Natural killer cell (primary cell): ENCODE data around the gene LEMD2. TPM values are rescaled to one million over a fixed set of nuclear protein-coding genes. Genes with fewer than 3 reads are reported as not detected.

Experiments used
- ATAC-seq, 3 donors: fragments of 150-1000 bp in 2 of 3; fragments of 200-7000 bp in 1 of 3; cut with Tn5 transposase; 1 replicate in 1 of 3; 2 replicates in 2 of 3; pipeline ENCODE4 v1.10.0; 2021; ENCODE audit warnings: mild to moderate bottlenecking in 2 of 3, moderate library complexity in 2 of 3
- DNase-seq, 2 donors: peaks; one replicate each; pipeline versions ENCODE4 v3.0.0 to v3.0.0-alpha.2; 2013 to 2021; ENCODE audit warnings: mixed read lengths in 1 of 2
- H3K27ac ChIP-seq: one replicate; pipeline ENCODE4 v1.5.1; 2013; ENCODE audit warnings: mild to moderate bottlenecking, low read length
- H3K27me3 ChIP-seq: one replicate; pipeline ENCODE4 v1.6.1; 2013; ENCODE audit warnings: low read length; ENCODE audit not compliant: control insufficient read depth, insufficient read depth
- H3K36me3 ChIP-seq: one replicate; pipeline ENCODE4 v1.6.1; 2013; ENCODE audit warnings: low read length; ENCODE audit not compliant: control insufficient read depth, insufficient read depth
- H3K4me1 ChIP-seq: one replicate; pipeline ENCODE4 v1.6.1; 2013; ENCODE audit warnings: low read length; ENCODE audit not compliant: control insufficient read depth, insufficient read depth
- H3K4me3 ChIP-seq: one replicate; pipeline ENCODE4 v1.5.1; 2013; ENCODE audit warnings: low read length
- H3K9me3 ChIP-seq: one replicate; pipeline ENCODE4 v1.6.1; 2013; ENCODE audit warnings: low read length; ENCODE audit not compliant: control insufficient read depth, insufficient read depth
- H3K27ac Mint-ChIP-seq, 2 donors: one replicate each; pipeline ENCODE4 v1.8.0; 2022; ENCODE audit warnings: mild to moderate bottlenecking in 2 of 2, mixed read lengths in 2 of 2, moderate library complexity in 1 of 2
- H3K27me3 Mint-ChIP-seq, 2 donors: one replicate each; pipeline ENCODE4 v1.8.0; 2022; ENCODE audit warnings: low read depth in 2 of 2, mixed read lengths in 2 of 2
- H3K36me3 Mint-ChIP-seq: one replicate; pipeline ENCODE4 v1.8.0; 2022; ENCODE audit warnings: mixed read lengths
- H3K4me1 Mint-ChIP-seq, 2 donors: one replicate each; pipeline ENCODE4 v1.8.0; 2022; ENCODE audit warnings: mixed read lengths in 2 of 2
- H3K4me3 Mint-ChIP-seq: one replicate; pipeline ENCODE4 v1.8.0; 2022; ENCODE audit warnings: mild to moderate bottlenecking, moderate library complexity, mixed read lengths
- H3K9me3 Mint-ChIP-seq, 2 donors: one replicate each; pipeline ENCODE4 v1.8.0; 2022; ENCODE audit warnings: mixed read lengths in 2 of 2
- CTCF ChIP-seq: fragments of 200-600 bp; IDR thresholded peaks from one replicate; pipeline ENCODE4 v1.8.0; 2022; ENCODE audit warnings: antibody characterized with exemption
- WGBS: methylation state at CpG from one replicate; pipeline ENCODE4 v1.1.7; 2013; ENCODE audit warnings: missing lambda C conversion rate; ENCODE audit not compliant: insufficient coverage; 5-methylcytosine and 5-hydroxymethylcytosine counted together
- intact Hi-C: fragments of 100-400 bp; cut with micrococcal nuclease; formaldehyde crosslinking; loops from one replicate; pipeline ENCODE4 v1.14.2; 2022
- total RNA-seq, 4 donors: library from RNA; stranded (reverse); fragments of 120-200 nt in 1 of 4; gene quantifications; one replicate each; pipeline versions ENCODE4 v1.2.3 to v1.2.4, GENCODE V29; 2013 to 2022

Gene LEMD2
- total RNA-seq, 3 donors from 2014 or later (not counting 1 experiment from before 2014, with no cell fraction given) = 109 to 133 (median 121) TPM

GRCh38 chr6:33830635-33831240, 41.8 kb upstream of the LEMD2 start:
- Mint-ChIP-seq H3K36me3 (no peaks in the 10 kb centered on the region), H3K9me3 (no peaks in the 10 kb centered on the region), H3K27ac (no peak overlapping the region), H3K27me3 (peaks cover 31 to 41% of the 10 kb centered on the region in 2 donors), H3K4me1 (no peaks in the 10 kb centered on the region), H3K4me3 (no peak overlapping the region)
- no peaks in the 10 kb centered on the region for H3K4me1 ChIP-seq
- no peak overlapping the region for H3K4me3 ChIP-seq
- DNase-seq = no peak
- ATAC-seq = no peak
- H3K9me3 ChIP-seq = no peaks in the 10 kb centered on the region
- no peaks in the 10 kb centered on the region for H3K27me3 ChIP-seq
- WGBS = 78% methylated on average over 20 of the region's 21 CpGs
- H3K36me3 ChIP-seq = no peaks in the 10 kb centered on the region
- H3K27ac ChIP-seq = no peak overlapping the region
- intact Hi-C loops = no loop called here
- TF ChIP-seq CTCF = no peak

GRCh38 chr6:33828764-33829731, 40.1 kb upstream of the LEMD2 start:
- TF ChIP-seq CTCF = no peak
- DNase-seq (no peak), ATAC-seq (no peak)
- no peaks in the 10 kb centered on the region for H3K27me3 ChIP-seq
- H3K9me3 Mint-ChIP-seq = no peaks in the 10 kb centered on the region
- H3K27ac ChIP-seq = no peak overlapping the region
- no peak overlapping the region for H3K4me3 ChIP-seq
- no peaks in the 10 kb centered on the region for H3K36me3 Mint-ChIP-seq
- 76% methylated on average over 15 of the region's 15 CpGs for WGBS
- H3K27ac Mint-ChIP-seq = no peak overlapping the region
- H3K27me3 Mint-ChIP-seq = peaks cover 29 to 38% of the 10 kb centered on the region in 2 donors
- no peaks in the 10 kb centered on the region for H3K9me3 ChIP-seq
- no peaks in the 10 kb centered on the region for H3K4me1 ChIP-seq
- H3K36me3 ChIP-seq = no peaks in the 10 kb centered on the region
- no peaks in the 10 kb centered on the region for H3K4me1 Mint-ChIP-seq
- H3K4me3 Mint-ChIP-seq = no peak overlapping the region
- intact Hi-C loops = no loop called here

GRCh38 chr6:33828452-33828763, 39.5 kb upstream of the LEMD2 start:
- no peaks in the 10 kb centered on the region for H3K27me3 ChIP-seq
- Mint-ChIP-seq H3K27me3 (peaks cover 25 to 41% of the 10 kb centered on the region in 2 donors), H3K9me3 (no peaks in the 10 kb centered on the region), H3K27ac (no peak overlapping the region), H3K4me3 (no peak overlapping the region), H3K4me1 (no peaks in the 10 kb centered on the region), H3K36me3 (no peaks in the 10 kb centered on the region)
- no peaks in the 10 kb centered on the region for H3K36me3 ChIP-seq
- no peak overlapping the region for H3K4me3 ChIP-seq
- no peaks in the 10 kb centered on the region for H3K4me1 ChIP-seq
- H3K9me3 ChIP-seq = no peaks in the 10 kb centered on the region
- ATAC-seq (no peak), DNase-seq (no peak)
- TF ChIP-seq CTCF = no peak
- WGBS = 69% methylated on average over 4 of the region's 4 CpGs
- no peak overlapping the region for H3K27ac ChIP-seq
- intact Hi-C loops = no loop called here
